AG20443 (cell line): Measurements from ENCODE around the gene GANAB.
A peak's percentile ranks its signal among the peaks of the same experiment; 100 is the strongest.
"Not testable (repeated sequence)": the region's sequence is repeated elsewhere in the genome, so short reads cannot be mapped to it uniquely, and the experiment has no call there.

Experiments
- DNase-seq: peaks from one replicate; pipeline ENCODE4 v3.0.0; 2012; ENCODE audit warnings: low spot score, mixed read lengths

The GANAB gene

DNA sequence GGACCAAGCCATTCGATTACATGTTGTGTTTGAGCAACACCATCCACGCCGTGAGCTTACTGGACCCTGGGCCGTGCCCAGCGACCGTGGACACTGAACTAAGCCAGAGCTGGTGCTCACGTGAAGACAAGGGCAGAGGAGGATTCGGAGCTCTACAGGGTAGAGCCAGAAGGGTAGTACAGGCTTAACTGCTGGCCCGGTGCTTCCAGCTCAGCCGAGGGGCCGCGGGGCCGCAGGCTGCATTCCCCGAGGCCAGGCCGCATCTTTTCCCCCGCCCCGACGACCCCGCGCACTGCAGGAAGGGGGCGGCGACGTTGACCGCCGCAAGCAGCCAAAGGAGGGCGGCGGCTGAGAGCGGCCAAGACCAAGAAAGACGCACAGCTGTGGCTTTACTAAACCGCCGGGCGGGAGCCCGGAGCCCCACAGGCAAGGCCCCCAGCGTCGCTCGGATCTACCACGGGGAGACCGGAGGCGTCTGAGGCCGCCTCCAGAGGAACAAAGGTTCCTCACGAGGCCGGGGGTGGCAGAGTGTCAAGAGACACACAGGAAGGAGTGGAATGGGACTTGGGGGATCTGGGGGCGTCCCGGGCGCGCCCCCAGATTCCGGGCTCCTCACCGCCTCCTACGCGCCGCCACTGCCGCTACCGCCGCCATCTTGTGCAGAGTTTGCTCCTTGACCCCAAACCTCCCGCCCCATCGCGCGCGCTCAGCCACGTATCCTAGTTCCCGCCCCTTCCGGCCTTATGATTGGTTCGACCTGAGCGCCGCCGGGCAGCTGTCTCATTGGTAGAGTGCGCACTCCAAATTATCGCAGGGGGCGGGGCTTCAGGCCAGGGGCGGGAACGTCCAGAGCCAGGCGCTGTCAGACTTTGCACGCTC, at the start of gene GANAB:
Gene GANAB, minus strand, starts transcription at position 668 of the 879 bp plus-strand sequence. Its CDS starts 14 bp downstream, at position 654.
- DNase-seq = peak; percentile 100

DNA sequence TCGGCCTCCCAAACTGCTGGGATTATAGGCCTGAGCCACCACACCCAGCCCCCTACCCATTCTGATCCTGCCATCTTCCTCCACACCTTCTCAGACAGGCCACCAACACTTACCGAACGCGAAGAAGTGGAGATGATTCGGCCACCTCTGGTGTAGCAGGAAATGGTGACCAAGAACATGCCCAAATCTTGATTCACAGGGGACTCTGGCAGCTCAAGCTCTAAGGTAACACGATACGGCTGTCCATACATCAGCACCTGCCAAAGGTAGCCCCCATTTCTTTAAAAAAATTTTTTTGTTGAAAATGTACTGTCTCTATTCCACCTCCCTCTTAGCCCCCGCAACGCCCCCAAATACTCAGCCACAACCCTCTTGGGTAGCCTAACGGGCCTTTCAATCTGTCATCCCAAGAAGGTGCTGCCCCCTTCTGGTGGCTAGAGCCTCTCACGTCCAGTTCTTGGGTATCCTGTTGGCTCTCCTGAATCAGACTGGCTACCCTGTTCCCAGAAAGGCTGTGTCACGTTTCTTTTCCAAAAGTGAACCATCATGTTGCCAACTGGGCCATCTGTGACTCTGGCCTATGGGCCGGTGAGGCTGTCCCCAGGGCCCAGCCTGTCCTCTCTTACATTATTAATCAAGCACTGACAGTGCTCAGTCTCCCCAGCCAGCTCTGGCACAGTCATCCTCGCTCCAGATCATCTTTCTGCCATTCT, 48.2 kb upstream of the GANAB start:
- DNase-seq = peak; percentile 80

DNA sequence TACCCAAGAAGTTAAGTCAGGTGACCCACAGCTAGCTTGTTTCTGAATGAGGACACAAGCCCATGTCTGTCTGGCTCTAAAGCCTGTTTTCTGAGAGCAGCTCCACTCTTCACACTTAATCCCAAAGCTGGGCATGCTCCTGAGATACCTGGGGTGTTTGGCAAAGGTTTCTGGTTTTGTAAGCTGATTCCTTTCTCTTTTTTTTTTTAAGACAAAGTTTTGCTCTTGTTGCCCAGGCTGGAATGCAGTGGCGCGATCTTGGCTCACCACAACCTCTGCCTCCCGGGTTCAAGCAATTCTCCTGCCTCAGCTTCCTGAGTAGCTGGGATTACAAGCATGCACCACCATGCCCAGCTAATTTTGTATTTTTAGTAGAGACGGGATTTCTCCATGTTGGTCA, 47.2 kb upstream of the GANAB start:
- not testable (repeated sequence) for DNase-seq

DNA sequence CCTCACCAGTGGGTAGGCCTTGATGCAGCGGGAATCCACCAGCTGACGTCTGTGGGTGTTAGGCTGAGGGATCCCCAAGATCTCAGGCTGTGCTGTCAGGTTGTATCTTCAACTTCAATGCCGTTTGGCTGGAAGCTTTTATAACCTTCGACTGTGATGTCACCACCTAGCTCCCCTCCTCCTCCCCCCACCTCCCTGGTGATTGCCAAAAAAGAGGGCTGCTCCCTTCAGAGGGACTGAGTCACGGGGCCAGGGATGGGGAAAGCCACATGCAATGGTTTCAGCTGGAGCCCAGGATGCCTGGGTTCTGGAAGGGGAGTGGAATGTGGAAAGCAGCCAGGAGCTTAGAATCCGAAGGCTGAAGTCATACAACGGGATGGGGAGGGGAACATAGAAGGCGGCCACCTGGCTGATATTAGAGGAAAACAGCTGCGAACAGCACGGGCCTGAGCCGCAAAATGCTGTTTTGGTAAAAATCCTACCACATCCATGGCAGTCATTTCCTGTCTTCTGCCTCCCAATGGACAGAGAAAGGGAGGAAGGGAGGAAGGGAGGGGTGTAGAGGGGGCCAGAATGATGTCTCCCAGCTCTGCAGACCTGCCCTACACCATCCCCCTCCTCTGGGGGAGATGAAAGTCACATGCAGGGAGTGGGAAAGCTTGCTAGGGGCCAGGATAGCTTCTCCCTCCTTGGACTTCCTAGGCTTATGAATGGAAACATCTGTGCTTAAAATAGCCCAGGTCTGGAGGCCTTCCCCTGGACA, 43.2 kb upstream of the GANAB start, which contains the start of gene LRRN4CL:
Gene LRRN4CL, minus strand, starts transcription at position 110 of the 763 bp plus-strand sequence. CDS start 1,022 bp downstream, outside the sequence.
- peak; percentile 97 for DNase-seq

DNA sequence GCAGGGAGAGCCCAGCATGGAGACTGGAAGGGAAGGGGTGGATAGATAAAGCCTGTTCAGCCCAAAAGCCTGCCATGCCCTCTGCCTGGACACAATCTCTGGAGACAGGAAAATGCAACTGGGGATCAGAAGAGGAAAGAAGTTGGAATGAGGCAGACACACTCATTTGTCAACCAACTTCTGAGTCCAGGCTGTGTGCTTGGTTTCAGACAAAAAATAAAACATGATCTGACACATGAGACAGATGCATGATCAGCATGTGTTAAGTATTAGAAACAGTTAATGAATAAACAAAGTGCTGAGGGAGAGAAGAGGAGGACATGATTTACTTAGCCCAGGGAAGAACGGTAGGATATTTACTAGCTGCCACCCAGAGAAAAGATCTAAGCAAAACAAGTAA, 42.1 kb upstream of the GANAB start:
- DNase-seq = no peak

DNA sequence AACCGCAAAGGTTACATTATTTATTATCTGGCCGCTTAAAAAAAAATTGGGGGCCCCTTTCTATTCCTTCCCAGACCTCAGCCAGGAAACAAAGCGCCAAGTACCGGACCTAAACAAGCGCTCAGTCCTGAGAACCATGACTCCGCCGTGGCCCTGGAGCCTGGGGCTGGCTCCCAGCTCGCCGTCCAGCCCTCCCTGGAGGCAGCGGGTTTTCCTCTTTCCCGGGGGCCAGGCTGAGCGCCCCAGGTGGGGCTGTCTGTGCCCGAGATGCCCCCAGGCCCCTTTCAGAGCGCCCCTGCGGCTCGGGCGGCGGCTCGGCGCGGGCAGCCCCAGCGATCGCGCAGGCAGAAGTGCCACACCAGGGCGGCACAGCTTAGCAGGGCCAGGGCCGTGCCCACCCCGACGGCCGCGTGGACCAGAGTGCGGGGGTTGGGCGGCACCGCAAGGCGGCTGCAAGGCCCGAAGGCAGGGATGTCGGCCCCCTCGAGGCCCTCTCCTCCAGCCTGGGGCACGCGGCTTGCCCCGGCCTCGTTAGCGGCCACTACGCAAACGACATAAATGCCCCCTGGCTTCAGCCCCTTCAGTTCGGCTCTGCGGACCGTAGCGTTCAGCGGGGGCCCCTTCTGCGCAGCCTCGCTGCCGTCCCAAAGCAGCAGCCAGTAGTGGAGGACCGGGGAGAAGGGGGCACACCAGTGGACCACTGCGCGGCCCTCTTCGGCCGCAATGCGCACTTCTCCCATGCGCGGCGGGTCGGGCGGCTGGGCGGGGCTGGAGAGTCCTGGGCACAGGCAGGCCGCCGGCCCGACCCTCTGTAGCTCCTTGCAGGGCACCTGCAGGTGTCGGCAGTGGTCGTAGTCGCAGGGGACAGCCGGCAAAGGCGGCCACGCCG, 41.3 kb upstream of the GANAB start:
- DNase-seq = no peak

DNA sequence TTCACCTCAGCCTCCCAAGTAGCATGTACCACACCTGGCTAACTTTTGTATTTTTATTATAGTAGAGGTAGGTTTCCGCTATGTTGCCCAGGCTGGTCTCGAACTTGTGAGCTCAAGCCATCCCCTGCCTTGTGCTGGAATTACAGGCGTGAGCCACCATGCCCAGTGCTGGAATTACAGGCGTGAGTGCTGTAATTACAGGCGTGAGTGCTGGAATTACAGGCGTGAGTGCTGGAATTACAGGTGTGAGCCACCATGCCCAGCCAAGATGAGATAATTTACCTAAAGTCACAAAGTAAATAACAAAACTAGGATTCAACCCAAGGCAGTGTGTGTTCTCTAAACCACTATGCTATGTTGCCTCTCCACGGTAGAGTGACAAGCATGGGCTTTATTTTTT, 36.1 kb upstream of the GANAB start:
- DNase-seq = no peak

DNA sequence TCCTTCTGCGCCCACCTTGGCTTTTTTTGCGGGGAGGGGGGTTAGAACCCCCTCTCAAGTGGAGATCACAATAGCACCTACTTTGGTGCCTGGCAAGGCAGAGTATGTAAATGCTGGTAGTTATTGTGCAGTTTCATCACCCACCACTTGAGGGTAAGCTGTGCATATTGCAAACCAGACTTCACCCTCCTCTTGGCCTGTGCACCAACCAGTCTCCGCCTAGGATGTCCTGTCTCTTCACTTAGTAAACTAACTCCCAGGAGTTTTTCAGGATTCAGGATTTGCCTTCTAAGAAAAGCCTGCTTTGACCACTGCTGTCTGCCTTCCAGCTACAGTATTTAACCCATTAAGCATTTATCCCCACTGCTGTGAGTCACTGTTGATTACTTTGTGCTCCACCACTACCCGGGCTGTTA, 34.4 kb upstream of the GANAB start:
- DNase-seq = peak; percentile 75

DNA sequence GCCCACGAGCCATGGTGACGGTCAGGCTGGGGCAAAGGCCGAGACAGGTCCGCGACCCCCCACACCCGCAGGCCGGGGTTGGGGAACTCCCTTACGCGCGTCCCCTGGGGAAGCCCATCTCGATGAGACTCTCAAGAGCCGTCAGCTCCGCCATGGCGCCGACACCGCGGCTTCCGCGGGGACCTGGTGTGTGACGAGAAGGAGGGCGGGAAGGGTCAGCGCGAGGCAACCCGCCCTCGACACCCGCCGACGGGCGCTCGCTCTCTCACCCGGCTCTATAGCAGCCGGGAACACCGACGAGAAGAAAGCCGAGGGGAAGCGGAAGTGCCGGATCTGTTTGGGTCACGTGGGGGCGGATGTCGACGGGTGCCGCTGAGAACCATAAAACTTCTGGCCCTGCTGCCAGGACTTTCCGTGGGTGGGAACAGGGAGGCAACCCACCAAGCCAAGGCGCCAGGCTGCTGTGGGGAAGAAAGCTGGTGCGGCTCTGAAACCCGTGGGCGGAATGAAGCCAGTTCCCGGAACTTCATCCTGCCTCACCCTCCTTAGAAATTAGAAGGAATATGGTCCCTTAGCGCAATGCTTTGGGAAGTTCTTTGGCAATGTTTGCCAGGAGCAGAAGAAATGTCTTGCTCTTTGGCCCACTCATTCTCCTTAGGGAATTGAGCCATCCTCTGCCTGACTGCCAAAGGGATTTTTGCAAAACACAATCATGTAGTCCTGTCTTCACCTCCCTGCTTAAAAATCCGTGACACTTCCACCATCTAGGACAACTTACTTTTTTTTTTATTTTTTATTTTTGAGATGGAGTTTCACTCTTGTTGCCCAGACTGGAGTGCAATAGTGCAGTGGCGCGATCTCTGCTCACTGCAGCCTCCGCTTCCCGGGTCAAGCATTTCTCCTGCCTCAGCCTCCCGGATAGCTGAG, 32.6 kb upstream of the GANAB start, which contains the start of gene UBXN1:
Gene UBXN1, minus strand, starts transcription at position 304 of the 927 bp plus-strand sequence. Its CDS starts 150 bp downstream, at position 154.
- peak; percentile 92 for DNase-seq

DNA sequence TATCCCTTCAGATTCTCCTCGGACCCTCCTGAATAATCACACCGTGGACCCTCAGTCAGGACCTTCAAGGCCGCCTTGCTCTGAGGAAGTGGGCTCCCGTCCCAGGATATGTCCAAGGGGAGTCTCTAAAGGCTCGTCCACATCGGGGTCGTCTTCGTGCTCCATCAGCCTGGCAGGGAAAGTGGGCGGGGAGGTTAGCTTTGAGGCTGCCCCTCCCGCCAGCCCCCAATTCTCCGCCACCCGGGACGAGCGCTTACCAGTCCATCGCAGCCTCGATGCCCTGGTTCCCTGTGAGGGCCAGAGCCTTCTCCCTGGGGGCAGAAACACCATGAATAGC, 32.0 kb upstream of the GANAB start:
- no peak for DNase-seq

DNA sequence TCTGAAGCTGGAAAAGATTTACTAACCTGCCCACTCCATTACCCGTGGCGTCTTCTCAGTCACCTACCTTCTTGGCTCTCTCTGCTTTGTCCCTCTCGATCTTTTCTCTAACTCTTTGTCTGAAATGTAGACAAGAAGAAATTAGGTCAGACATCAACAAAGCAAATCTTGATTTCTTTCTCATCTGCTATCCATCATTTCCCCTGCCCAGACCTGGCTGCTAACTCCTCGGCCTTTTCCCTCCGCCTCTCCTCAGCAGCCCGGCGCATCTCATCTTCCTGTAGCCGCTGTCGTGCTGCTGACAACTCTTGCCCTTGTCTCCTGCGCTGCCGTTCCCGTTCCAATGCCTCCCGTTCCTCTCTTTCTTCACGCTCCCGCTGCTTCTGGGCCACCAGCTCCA, 31.3 kb upstream of the GANAB start:
- no peak for DNase-seq

DNA sequence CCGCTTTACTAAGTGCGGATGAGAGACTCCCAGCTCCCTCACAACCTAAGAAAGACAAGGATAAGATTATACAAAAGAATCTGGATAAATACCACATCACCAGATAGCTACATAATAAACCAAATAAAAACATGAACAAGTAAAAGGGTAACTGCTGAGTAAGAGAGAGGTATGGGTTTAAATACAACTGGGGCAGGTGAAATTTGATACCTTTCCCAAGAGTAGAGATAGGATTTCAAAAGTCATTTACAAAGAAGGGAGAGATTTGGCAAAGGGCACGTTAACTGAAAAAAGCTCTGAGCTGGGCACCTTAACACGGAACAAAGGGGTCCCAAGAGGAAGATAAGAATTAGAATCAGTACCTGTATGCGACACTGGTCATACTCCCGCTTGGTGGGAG, 30.7 kb upstream of the GANAB start:
- DNase-seq = no peak

DNA sequence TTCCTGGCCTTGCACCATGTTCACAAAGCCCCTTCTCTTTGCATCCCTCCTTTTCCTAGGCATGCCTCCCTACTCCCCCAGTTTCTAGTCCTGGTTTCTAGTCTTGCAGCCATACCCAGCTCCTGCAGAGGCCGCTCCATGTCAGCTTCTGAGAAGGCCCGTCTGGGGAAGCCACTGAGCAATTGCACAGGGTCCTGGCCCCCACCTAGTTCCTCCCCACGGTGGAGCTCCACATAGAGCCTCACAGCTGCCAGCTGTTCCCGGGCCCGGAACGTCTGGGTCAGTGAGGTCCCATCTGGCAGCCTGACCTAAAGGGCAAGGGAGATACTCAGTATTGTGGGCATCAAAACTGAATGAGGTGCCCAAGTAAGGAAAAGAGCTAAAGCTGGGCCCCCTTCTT, 30.3 kb upstream of the GANAB start:
- DNase-seq = no peak

DNA sequence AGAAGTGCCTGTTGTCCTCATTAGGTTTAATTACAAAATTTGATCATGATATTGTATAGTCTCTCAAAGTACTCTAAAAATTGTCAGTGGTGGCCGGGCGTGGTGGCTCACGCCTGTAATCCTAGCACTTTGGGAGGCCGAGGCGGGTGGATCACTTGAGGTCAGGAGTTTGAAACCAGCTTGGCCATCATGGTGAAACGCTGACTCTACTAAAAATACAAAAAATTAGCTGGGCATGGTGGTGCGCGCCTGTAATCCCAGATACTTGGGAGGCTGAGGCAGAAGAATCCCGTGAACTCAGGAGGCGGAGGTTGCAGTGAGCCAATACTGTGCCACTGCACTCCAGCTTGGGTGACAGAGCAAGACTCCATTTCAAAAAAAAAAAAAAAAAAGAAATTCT, 29.0 kb upstream of the GANAB start:
- not testable (repeated sequence) for DNase-seq

DNA sequence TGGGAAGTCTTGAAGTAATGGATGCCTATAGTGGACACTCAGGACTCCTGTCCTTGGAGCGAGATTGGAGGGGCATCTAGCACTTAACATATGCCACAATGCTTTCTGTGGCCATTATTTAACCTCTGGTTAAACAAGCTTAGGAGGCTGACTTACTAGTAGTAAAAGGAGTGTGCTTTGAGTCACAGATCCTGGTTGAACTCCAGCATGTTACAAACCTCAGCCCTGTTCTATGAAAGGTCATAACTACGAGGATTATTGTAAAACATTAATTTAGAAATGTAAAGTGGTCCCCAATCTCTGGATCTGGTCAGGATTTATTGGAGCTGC, 26.7 kb upstream of the GANAB start:
- DNase-seq = no peak

DNA sequence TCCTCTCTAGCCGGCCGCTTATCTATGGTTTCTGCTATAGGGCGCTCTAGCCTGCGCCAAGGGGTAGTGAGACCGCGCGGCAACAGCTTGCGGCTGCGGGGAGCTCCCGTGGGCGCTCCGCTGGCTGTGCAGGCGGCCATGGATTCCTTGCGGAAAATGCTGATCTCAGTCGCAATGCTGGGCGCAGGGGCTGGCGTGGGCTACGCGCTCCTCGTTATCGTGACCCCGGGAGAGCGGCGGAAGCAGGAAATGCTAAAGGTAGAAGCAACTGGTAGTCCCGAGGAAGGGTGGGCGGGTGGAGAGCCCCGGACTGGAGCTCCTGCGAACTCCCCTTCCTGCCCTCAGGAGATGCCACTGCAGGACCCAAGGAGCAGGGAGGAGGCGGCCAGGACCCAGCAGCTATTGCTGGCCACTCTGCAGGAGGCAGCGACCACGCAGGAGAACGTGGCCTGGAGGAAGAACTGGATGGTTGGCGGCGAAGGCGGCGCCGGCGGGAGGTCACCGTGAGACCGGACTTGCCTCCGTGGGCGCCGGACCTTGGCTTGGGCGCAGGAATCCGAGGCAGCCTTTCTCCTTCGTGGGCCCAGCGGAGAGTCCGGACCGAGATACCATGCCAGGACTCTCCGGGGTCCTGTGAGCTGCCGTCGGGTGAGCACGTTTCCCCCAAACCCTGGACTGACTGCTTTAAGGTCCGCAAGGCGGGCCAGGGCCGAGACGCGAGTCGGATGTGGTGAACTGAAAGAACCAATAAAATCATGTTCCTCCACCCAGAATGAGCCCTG, 25.4 kb upstream of the GANAB start, which contains the start of the genes LBHD1 and UQCC3:
Gene LBHD1, minus strand, starts transcription at position 660 of the 782 bp plus-strand sequence. CDS start 2,236 bp downstream, outside the sequence.
Gene UQCC3, plus strand, starts transcription at position 66 of the 782 bp plus-strand sequence. Its CDS starts 73 bp downstream, at position 139.
- DNase-seq = peak; percentile 79

DNA sequence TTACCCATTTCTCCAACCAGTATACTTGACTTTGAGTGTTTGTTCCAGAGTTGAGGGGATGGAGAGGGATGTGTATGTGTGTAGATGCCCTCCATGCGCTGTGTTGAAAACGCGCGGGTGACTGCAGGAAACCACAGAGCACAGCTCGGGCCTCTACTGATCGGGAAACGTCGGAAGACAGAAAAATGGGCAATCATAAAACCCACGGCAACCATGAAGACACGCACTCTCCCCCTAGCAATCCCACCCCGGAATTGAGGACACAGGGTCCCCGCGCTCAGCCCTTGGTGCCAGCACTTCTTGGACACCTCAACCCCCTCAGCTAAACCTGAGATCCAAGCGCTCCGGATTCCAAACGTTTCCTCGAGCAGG, 24.8 kb upstream of the GANAB start:
- DNase-seq = peak; percentile 45

DNA sequence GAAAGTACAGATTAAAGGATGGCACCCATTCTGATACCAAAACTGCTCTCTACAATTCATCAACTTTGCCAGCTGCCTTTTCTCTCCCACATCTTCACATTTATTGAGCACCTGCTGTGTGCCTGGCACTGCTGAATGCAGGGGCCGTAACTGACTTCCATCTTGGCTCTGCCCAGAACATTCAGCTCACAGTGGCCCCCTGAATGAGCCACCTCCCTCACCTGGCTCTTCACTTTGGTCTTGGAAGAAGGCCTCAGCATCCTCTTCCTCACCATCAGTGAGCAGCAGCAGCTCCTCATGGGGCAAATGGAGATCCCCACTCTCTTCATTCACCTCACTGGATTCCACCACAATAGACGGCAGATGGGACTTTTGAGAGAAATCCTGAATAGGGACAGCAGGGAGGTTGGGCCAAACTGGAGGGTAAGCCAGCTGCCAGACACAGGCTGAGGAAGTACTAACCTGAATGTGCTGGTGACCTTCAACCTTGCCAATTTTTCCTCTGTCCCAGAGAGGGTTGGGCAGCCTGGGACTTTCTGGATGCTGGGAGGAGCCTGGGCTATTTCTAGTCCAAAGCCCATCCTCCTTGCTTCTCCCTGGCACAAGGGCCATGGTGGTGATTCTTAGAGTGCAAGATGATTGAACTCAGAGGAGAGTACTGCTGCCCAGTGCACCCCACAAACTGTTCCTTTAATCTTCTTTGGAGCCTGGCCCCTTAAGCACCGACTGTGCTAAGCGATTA, 23.2 kb upstream of the GANAB start:
- DNase-seq = no peak

DNA sequence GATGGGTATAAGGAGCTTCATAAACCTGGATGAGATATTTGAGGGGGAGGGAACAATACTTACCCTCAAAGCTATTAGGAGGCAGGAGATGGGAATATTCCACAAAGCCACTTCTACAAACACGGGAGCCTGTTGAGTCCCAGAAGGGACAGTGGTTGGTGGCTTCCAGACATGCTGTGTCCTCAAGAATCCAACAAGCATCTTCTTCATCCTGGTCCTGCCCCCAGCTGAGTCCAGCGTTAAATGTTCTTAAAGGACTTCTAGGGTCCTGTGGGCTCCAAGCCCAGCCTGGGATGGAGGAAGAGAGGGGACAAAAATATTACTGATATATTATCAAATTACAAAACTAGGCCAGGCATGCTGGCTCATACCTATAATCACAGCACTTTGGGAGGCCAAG, 21.0 kb upstream of the GANAB start:
- no peak for DNase-seq
